ENCODE results near the gene ABCB8.

ABCB8 gene

DNA sequence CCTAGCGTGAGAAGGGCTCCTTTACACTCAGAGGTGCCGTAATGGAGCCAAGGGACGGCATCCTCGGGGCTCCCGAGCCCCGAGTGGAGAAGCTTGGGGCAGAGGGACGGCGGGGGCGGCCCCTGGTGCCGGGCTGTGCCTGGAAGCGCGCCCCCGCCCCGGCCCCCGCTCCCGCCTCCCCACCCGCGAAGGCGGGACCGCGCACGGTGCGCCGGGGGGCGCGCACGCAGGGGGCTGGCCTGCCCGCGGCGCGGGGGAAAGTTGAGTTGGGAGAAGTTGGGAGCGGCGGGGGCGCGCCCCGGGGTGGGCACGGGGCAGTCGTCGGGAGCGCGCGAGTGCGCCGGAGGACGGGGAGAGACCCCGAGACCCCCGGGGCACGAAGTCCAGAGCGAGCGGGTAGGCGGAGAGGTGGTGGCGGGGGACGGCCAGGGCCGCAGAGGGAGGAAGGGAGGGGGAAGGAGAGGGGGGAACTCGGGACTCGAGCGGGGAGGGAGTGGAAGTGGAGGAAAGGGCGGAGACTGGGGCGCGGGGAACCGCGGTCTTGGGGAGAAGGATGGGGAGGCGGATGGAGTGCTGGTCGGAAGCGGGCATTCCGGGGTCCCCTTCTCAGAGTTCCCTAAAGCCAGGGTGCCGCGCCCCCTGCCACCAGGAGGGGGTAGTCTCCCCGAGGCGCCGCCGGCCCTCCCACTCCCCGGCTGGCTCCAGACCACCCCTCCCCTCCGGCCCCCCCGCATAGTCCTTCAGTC is 31.3 kb downstream of the ABCB8 start, which contains the start of gene SLC4A2:
TSS of gene SLC4A2 (plus strand) at position 223 of the 746 bp plus-strand sequence. CDS start 2,399 bp downstream, outside the sequence.
- Histone ChIP-seq H3K9me3 (ENCODE audit: insufficient read depth, low read depth, low read length) (no peaks in the 10 kb centered on the region), H3K36me3 (ENCODE audit: insufficient read depth, low read length) (peaks cover 3% of the 10 kb centered on the region; the same call in 1 of the 2 replicates), H3K9me2 (replicated peaks; ENCODE audit: low read depth, low read length) (no peaks in the 10 kb centered on the region), H3K79me2 (ENCODE audit: insufficient read depth, low read length) (peaks cover 40% of the 10 kb centered on the region), H3K27me3 (ENCODE audit: insufficient read depth, low read length, poor library complexity, severe bottlenecking) (no peaks in the 10 kb centered on the region), H3K4me2 (ENCODE audit: low read depth, low read length, poor library complexity, severe bottlenecking) (peak within 1 kb of the TSS; percentile 99), H2AFZ (ENCODE audit: low read length) (peak within 1 kb of the TSS; percentile 80), H3K4me1 (ENCODE audit: insufficient read depth, low read length, poor library complexity, severe bottlenecking) (peaks cover 31% of the 10 kb centered on the region), H4K20me1 (ENCODE audit: insufficient read depth, low read length, poor library complexity, severe bottlenecking) (peaks cover 28% of the 10 kb centered on the region), H3K4me3 (ENCODE audit: low read length, poor library complexity, severe bottlenecking) (peak within 1 kb of the TSS; percentile 93), H3F3A (ENCODE audit: low read depth) (no peaks in the 10 kb centered on the region), H3K9ac (ENCODE audit: low read depth, low read length, poor library complexity, severe bottlenecking) (peak within 1 kb of the TSS; percentile 78)
- TF ChIP-seq EZH2phosphoT487 (IDR thresholded peaks at IDR 0.05; ENCODE audit: borderline replicate concordance) = no peak
- TF ChIP-seq, protein P1, sequence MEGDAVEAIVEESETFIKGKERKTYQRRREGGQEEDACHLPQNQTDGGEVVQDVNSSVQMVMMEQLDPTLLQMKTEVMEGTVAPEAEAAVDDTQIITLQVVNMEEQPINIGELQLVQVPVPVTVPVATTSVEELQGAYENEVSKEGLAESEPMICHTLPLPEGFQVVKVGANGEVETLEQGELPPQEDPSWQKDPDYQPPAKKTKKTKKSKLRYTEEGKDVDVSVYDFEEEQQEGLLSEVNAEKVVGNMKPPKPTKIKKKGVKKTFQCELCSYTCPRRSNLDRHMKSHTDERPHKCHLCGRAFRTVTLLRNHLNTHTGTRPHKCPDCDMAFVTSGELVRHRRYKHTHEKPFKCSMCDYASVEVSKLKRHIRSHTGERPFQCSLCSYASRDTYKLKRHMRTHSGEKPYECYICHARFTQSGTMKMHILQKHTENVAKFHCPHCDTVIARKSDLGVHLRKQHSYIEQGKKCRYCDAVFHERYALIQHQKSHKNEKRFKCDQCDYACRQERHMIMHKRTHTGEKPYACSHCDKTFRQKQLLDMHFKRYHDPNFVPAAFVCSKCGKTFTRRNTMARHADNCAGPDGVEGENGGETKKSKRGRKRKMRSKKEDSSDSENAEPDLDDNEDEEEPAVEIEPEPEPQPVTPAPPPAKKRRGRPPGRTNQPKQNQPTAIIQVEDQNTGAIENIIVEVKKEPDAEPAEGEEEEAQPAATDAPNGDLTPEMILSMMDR (conservative IDR thresholded peaks at IDR 0.05; ENCODE audit: low read length) = peak; percentile 51

DNA sequence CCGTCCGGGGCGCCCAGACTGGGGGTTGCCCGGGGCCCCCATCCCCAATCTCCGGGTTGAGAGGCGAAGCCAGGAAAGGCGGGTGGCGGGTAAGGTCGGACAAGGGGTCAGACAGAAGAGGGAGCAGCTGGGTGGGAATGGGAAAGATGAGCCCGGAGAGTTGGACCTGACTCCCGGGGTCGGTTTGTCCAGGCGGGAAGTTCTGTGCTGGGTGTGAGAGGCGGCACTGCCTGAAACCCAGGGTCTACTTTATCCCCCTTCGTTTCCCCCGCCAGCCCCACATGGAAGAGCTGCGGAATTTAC is 31.8 kb downstream of the ABCB8 start:
- Histone ChIP-seq H3K9me2 (replicated peaks; ENCODE audit: low read depth, low read length) (no peaks in the 10 kb centered on the region), H3K4me2 (ENCODE audit: low read depth, low read length, poor library complexity, severe bottlenecking) (peak overlapping the region; percentile 94), H3K4me1 (ENCODE audit: insufficient read depth, low read length, poor library complexity, severe bottlenecking) (peaks cover 31% of the 10 kb centered on the region), H4K20me1 (ENCODE audit: insufficient read depth, low read length, poor library complexity, severe bottlenecking) (peaks cover 28% of the 10 kb centered on the region), H2AFZ (ENCODE audit: low read length) (peak overlapping the region; percentile 80; the same call in 1 of the 2 replicates), H3K79me2 (ENCODE audit: insufficient read depth, low read length) (peaks cover 40% of the 10 kb centered on the region), H3K9ac (ENCODE audit: low read depth, low read length, poor library complexity, severe bottlenecking) (peak overlapping the region; percentile 78), H3F3A (ENCODE audit: low read depth) (no peaks in the 10 kb centered on the region), H3K27me3 (ENCODE audit: insufficient read depth, low read length, poor library complexity, severe bottlenecking) (no peaks in the 10 kb centered on the region), H3K9me3 (ENCODE audit: insufficient read depth, low read depth, low read length) (no peaks in the 10 kb centered on the region), H3K36me3 (ENCODE audit: insufficient read depth, low read length) (peaks cover 8% of the 10 kb centered on the region; the same call in 1 of the 2 replicates), H3K4me3 (ENCODE audit: low read length, poor library complexity, severe bottlenecking) (peak overlapping the region; percentile 93)
- no peak for TF ChIP-seq EZH2phosphoT487 (IDR thresholded peaks at IDR 0.05; ENCODE audit: borderline replicate concordance)
- TF ChIP-seq, protein P1 (conservative IDR thresholded peaks at IDR 0.05; ENCODE audit: low read length) = no peak

DNA sequence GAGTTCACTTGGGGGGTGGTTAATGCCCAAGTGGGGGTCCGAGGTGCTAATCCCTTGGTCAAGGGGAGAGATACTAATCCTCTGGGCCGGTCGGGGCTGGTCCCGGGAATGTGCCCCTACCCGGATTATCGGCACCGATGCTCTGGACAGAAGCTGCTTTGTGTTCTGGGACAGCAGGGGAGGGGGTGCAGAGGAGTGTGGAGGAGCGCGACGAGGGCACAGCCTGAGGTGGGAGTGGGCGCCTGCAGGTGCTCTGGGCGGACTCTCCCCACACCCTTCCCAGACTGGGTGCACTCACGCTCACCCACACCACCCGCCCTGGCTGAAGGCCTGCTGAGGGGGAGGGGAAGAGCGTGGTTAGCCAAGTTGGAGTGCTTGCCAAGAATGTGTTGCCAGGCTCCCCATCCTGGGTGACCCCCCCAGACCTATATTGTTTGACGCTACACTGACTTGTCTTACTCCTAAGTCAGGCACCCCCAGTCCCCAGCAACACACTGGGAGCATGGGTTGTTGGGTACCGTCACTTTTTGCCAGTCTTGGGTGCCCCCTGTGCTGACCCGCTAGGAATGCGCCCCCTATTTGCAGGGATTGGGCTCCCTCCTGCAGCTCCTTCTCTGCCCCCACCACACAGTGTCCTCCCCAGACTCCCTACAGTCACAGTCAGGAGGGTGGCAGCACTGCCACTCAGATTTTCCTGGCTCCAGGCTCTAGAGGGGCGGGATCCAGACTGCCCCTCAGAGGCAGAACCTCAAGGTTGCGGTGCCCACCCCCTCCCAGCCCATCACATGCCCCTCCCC is 32.4 kb downstream of the ABCB8 start:
- H3K9me3 ChIP-seq (ENCODE audit: insufficient read depth, low read depth, low read length) = no peaks in the 10 kb centered on the region
- H3K9me2 ChIP-seq (replicated peaks; ENCODE audit: low read depth, low read length) = no peaks in the 10 kb centered on the region
- no peaks in the 10 kb centered on the region for H3K27me3 ChIP-seq (ENCODE audit: insufficient read depth, low read length, poor library complexity, severe bottlenecking)
- peak overlapping the region; percentile 78 for H3K9ac ChIP-seq (ENCODE audit: low read depth, low read length, poor library complexity, severe bottlenecking)
- H3K36me3 ChIP-seq (ENCODE audit: insufficient read depth, low read length) = peaks cover 13% of the 10 kb centered on the region; the same call in 1 of the 2 replicates
- H3K4me2 ChIP-seq (ENCODE audit: low read depth, low read length, poor library complexity, severe bottlenecking) = peak overlapping the region; percentile 94
- TF ChIP-seq, protein P1 (conservative IDR thresholded peaks at IDR 0.05; ENCODE audit: low read length) = peak; percentile 44
- TF ChIP-seq EZH2phosphoT487 (IDR thresholded peaks at IDR 0.05; ENCODE audit: borderline replicate concordance) = no peak
- H2AFZ ChIP-seq (ENCODE audit: low read length) = no peak overlapping the region
- peak overlapping the region; percentile 93 for H3K4me3 ChIP-seq (ENCODE audit: low read length, poor library complexity, severe bottlenecking)
- no peaks in the 10 kb centered on the region for H3F3A ChIP-seq (ENCODE audit: low read depth)
- peaks cover 28% of the 10 kb centered on the region for H4K20me1 ChIP-seq (ENCODE audit: insufficient read depth, low read length, poor library complexity, severe bottlenecking)
- peaks cover 40% of the 10 kb centered on the region for H3K79me2 ChIP-seq (ENCODE audit: insufficient read depth, low read length)
- H3K4me1 ChIP-seq (ENCODE audit: insufficient read depth, low read length, poor library complexity, severe bottlenecking) = peaks cover 31% of the 10 kb centered on the region
